Transverse colon (tissue), 3 donors: ENCODE measurements around the gene YAP1.

Experiments used
- EP300 ChIP-seq: sonication (generic); formaldehyde crosslinking; IDR thresholded peaks from one replicate; pipeline ENCODE4 v1.6.1; 2017; ENCODE audit warnings: antibody characterized with exemption, low read depth
- TF ChIP-seq, protein P1 (sequence below), 5 experiments: fragments of 200-600 bp in 3 of 5; fragments of 450-650 bp in 2 of 5; sonication (generic) in 3 of 5; IDR thresholded peaks; 1 replicate in 2 of 5; 2 replicates in 3 of 5; pipeline ENCODE4 v1.5.1; 2016 to 2017; ENCODE audit warnings: antibody characterized with exemption in 5 of 5, inconsistent platforms in 3 of 5, mild to moderate bottlenecking in 2 of 5, moderate library complexity in 1 of 5

- TF ChIP-seq EP300 = no peak
- TF ChIP-seq, protein P1, sequence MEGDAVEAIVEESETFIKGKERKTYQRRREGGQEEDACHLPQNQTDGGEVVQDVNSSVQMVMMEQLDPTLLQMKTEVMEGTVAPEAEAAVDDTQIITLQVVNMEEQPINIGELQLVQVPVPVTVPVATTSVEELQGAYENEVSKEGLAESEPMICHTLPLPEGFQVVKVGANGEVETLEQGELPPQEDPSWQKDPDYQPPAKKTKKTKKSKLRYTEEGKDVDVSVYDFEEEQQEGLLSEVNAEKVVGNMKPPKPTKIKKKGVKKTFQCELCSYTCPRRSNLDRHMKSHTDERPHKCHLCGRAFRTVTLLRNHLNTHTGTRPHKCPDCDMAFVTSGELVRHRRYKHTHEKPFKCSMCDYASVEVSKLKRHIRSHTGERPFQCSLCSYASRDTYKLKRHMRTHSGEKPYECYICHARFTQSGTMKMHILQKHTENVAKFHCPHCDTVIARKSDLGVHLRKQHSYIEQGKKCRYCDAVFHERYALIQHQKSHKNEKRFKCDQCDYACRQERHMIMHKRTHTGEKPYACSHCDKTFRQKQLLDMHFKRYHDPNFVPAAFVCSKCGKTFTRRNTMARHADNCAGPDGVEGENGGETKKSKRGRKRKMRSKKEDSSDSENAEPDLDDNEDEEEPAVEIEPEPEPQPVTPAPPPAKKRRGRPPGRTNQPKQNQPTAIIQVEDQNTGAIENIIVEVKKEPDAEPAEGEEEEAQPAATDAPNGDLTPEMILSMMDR (IDR thresholded peaks at IDR 0.05) = no peak
Observed at GRCh38 chr11:102114032-102114431, 3.8 kb downstream of the YAP1 start.
